ENCODE results near the gene GALNTL6. TPM values are rescaled to one million over a fixed set of nuclear protein-coding genes. Genes with fewer than 3 reads are reported as not detected.

Gene GALNTL6
- total and polyA plus RNA-seq, 3 experiments from 2014 or later, result not detected

GRCh38 chr4:172486531-172486930, 673.3 kb downstream of the GALNTL6 start:
- H3K27ac ChIP-seq (ENCODE audit: low read depth, low read length), result no peak overlapping the region
- ChIA-PET CTCF (no interaction called here), POLR2A (no interaction called here)
- no peaks in the 10 kb centered on the region for H3K27me3 Mint-ChIP-seq
- no peak for DNase-seq
- H3K36me3 Mint-ChIP-seq, result no peaks in the 10 kb centered on the region
- H3K36me3 ChIP-seq (ENCODE audit: insufficient read depth, low read length), result no peaks in the 10 kb centered on the region
- peaks cover 2 to 14% (median 4%) of the 10 kb centered on the region in 5 donors for H3K9me3 Mint-ChIP-seq
- no peaks in the 10 kb centered on the region for H3K4me1 Mint-ChIP-seq
- H3K4me3 ChIP-seq (ENCODE audit: low read length), result no peak overlapping the region
- H3K27me3 ChIP-seq (ENCODE audit: insufficient read depth, low read length, poor library complexity, severe bottlenecking), result no peaks in the 10 kb centered on the region
- no peaks in the 10 kb centered on the region for H3K4me1 ChIP-seq (ENCODE audit: insufficient read depth, low read length)
- no peaks in the 10 kb centered on the region for H3K9me3 ChIP-seq (ENCODE audit: low read length)
- H3K4me3 Mint-ChIP-seq, result no peak overlapping the region
- no peak overlapping the region for H3K27ac Mint-ChIP-seq

- Mint-ChIP-seq H3K4me3 (no peak overlapping the region), H3K36me3 (no peaks in the 10 kb centered on the region), H3K9me3 (peaks cover 2 to 20% (median 4%) of the 10 kb centered on the region in 5 donors), H3K4me1 (no peaks in the 10 kb centered on the region), H3K27me3 (peaks cover 0 to 2% of the 10 kb centered on the region in 2 donors), H3K27ac (no peak overlapping the region)
- DNase-seq, result no peak
- CTCF ChIA-PET, result no interaction called here
- H3K9me3 ChIP-seq (ENCODE audit: low read length), result no peaks in the 10 kb centered on the region
- H3K4me3 ChIP-seq (ENCODE audit: low read length), result no peak overlapping the region
- no peaks in the 10 kb centered on the region for H3K36me3 ChIP-seq (ENCODE audit: insufficient read depth, low read length)
- H3K4me1 ChIP-seq (ENCODE audit: insufficient read depth, low read length), result no peaks in the 10 kb centered on the region
- no peak overlapping the region for H3K27ac ChIP-seq (ENCODE audit: low read depth, low read length)
- POLR2A ChIA-PET, result no interaction called here
- no peaks in the 10 kb centered on the region for H3K27me3 ChIP-seq (ENCODE audit: insufficient read depth, low read length, poor library complexity, severe bottlenecking)
These were observed 676.7 kb downstream of the GALNTL6 start for GRCh38 chr4:172489861-172490260.

- ChIA-PET CTCF (no interaction called here), POLR2A (no interaction called here)
- H3K36me3 ChIP-seq (ENCODE audit: insufficient read depth, low read length), result no peaks in the 10 kb centered on the region
- Mint-ChIP-seq H3K27ac (no peak overlapping the region), H3K9me3 (peaks cover 0 to 16% (median 7%) of the 10 kb centered on the region in 5 donors), H3K27me3 (peaks cover 0 to 2% of the 10 kb centered on the region in 2 donors), H3K36me3 (no peaks in the 10 kb centered on the region), H3K4me3 (no peak overlapping the region), H3K4me1 (no peaks in the 10 kb centered on the region)
- H3K27me3 ChIP-seq (ENCODE audit: insufficient read depth, low read length, poor library complexity, severe bottlenecking), result no peaks in the 10 kb centered on the region
- no peak overlapping the region for H3K27ac ChIP-seq (ENCODE audit: low read depth, low read length)
- no peaks in the 10 kb centered on the region for H3K9me3 ChIP-seq (ENCODE audit: low read length)
- DNase-seq, result no peak
- no peak overlapping the region for H3K4me3 ChIP-seq (ENCODE audit: low read length)
- H3K4me1 ChIP-seq (ENCODE audit: insufficient read depth, low read length), result no peaks in the 10 kb centered on the region
These were observed 682.6 kb downstream of the GALNTL6 start for GRCh38 chr4:172495769-172496168.

DNA sequence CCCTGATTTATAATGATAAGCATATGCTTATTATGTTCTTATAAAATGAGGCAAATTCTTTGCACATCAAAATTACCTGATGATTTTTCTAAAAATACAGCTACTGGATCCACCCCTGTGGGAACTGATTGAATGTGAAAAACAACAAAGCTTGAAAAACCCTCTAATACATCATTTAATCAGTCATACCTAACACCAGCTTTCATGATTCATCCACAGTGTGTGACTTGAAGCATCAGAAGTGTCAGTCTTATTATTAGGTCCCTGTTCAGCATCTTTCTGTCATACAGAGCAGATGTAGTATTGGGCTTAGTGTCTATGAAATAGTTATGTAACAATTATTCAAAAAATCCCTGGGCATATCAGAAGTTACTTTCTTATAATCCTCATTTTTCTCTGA, 684.1 kb downstream of the GALNTL6 start:
- H3K9me3 Mint-ChIP-seq, result peaks cover 0 to 20% (median 5%) of the 10 kb centered on the region in 5 donors
- H3K4me3 Mint-ChIP-seq, result no peak overlapping the region
- no peaks in the 10 kb centered on the region for H3K4me1 Mint-ChIP-seq
- H3K4me3 ChIP-seq (ENCODE audit: low read length), result no peak overlapping the region
- peaks cover 0 to 2% of the 10 kb centered on the region in 2 donors for H3K27me3 Mint-ChIP-seq
- H3K9me3 ChIP-seq (ENCODE audit: low read length), result no peaks in the 10 kb centered on the region
- no peaks in the 10 kb centered on the region for H3K36me3 ChIP-seq (ENCODE audit: insufficient read depth, low read length)
- DNase-seq, result no peak
- no peak overlapping the region for H3K27ac Mint-ChIP-seq
- ChIA-PET POLR2A (no interaction called here), CTCF (no interaction called here)
- no peaks in the 10 kb centered on the region for H3K27me3 ChIP-seq (ENCODE audit: insufficient read depth, low read length, poor library complexity, severe bottlenecking)
- H3K4me1 ChIP-seq (ENCODE audit: insufficient read depth, low read length), result no peaks in the 10 kb centered on the region
- H3K27ac ChIP-seq (ENCODE audit: low read depth, low read length), result no peak overlapping the region
- no peaks in the 10 kb centered on the region for H3K36me3 Mint-ChIP-seq

DNA sequence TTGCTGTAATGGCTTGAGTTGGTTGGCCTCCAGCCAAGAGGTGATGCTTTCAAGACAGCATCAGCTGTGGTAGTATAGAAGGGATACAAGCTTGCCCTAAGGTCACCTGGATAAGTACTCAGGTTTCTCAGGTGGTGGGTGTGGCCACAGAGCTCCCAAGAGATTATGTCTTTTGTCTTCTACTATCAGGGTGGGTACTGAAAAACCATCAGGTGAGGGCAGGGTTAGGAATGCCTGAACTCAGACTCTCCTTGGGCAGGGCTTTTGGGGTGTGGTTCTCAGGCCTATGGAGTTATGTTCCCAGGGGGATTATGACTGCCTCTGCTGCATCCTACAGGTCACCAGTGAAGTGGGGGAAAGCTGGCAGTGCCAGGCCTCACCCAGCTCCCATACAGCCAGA, 700.8 kb downstream of the GALNTL6 start:
- no peaks in the 10 kb centered on the region for H3K9me3 ChIP-seq (ENCODE audit: low read length)
- H3K27me3 ChIP-seq (ENCODE audit: insufficient read depth, low read length, poor library complexity, severe bottlenecking), result no peaks in the 10 kb centered on the region
- ChIA-PET CTCF (interaction anchor here (1.5 kb wide), 1 partner anchor 12 kb away, joined by 3 read pairs; no protein-coding TSS in a partner anchor), POLR2A (no interaction called here)
- no peak overlapping the region for H3K27ac ChIP-seq (ENCODE audit: low read depth, low read length)
- Mint-ChIP-seq H3K27ac (no peak overlapping the region), H3K27me3 (peaks cover 0 to 1% of the 10 kb centered on the region in 2 donors), H3K4me3 (no peak overlapping the region), H3K9me3 (peaks cover 2 to 20% (median 9%) of the 10 kb centered on the region in 5 donors), H3K4me1 (no peaks in the 10 kb centered on the region), H3K36me3 (no peaks in the 10 kb centered on the region)
- H3K4me3 ChIP-seq (ENCODE audit: low read length), result no peak overlapping the region
- H3K36me3 ChIP-seq (ENCODE audit: insufficient read depth, low read length), result no peaks in the 10 kb centered on the region
- DNase-seq, result no peak
- no peaks in the 10 kb centered on the region for H3K4me1 ChIP-seq (ENCODE audit: insufficient read depth, low read length)

DNA sequence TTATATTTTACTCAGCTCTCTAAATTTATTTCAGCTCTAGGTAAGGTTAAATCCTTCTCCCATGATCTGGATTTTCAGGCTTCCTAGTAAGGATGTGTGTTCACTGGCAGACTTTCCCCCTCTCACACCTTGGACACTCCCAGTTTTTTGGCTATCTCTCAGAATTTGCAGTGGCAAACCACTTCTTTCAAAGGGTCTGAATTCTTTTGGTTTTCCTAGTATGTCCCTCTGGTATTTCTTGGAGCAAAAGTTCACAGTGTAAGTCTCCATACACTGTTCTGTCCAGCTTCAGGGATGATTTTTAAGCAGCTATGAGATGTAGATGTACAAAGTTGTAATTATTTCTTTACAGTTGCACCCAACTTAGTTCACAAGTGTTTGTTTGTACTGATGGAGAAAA, 701.6 kb downstream of the GALNTL6 start:
- ChIA-PET POLR2A (no interaction called here), CTCF (interaction anchor here (1.5 kb wide), 1 partner anchor 13 kb away, joined by 3 read pairs; no protein-coding TSS in a partner anchor)
- H3K27me3 ChIP-seq (ENCODE audit: insufficient read depth, low read length, poor library complexity, severe bottlenecking), result no peaks in the 10 kb centered on the region
- no peaks in the 10 kb centered on the region for H3K36me3 Mint-ChIP-seq
- DNase-seq, result no peak
- H3K36me3 ChIP-seq (ENCODE audit: insufficient read depth, low read length), result no peaks in the 10 kb centered on the region
- H3K9me3 Mint-ChIP-seq, result peaks cover 2 to 26% (median 9%) of the 10 kb centered on the region in 5 donors
- H3K4me1 Mint-ChIP-seq, result no peaks in the 10 kb centered on the region
- no peak overlapping the region for H3K4me3 ChIP-seq (ENCODE audit: low read length)
- H3K27ac Mint-ChIP-seq, result no peak overlapping the region
- peaks cover 0 to 1% of the 10 kb centered on the region in 2 donors for H3K27me3 Mint-ChIP-seq
- no peaks in the 10 kb centered on the region for H3K9me3 ChIP-seq (ENCODE audit: low read length)
- H3K4me1 ChIP-seq (ENCODE audit: insufficient read depth, low read length), result no peaks in the 10 kb centered on the region
- no peak overlapping the region for H3K27ac ChIP-seq (ENCODE audit: low read depth, low read length)
- no peak overlapping the region for H3K4me3 Mint-ChIP-seq

DNA sequence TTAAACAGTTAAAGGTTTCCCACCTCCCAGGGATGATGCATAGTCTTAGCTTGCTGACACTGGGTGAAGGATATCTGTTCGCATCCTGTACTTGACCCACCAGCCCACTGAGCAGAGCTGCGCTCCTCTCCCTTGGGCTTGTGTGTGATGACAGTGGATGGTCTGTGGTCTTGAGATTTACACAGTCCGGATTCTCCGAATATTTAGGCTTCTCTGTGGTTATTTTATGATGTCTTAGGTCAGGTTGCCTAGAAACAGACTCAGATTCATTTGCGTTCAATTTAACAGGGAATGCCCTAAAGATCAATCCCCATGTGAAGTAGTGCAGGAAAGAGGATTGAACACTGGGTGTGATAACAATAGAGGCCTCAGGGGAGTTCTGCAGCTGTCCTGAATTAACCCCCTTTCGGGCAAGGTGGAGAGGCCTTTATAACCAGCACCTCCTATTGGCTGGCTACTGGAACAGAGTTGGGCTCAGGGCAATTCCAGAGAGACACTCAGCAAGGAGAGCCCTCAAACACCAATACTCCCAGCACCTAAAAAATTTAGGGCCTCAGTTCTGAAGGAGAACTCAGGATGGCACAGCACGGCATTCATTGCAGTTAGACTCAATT, 702.2 kb downstream of the GALNTL6 start:
- no peak overlapping the region for H3K4me3 ChIP-seq (ENCODE audit: low read length)
- H3K4me1 ChIP-seq (ENCODE audit: insufficient read depth, low read length), result no peaks in the 10 kb centered on the region
- H3K9me3 ChIP-seq (ENCODE audit: low read length), result no peaks in the 10 kb centered on the region
- DNase-seq, result no peak
- Mint-ChIP-seq H3K36me3 (no peaks in the 10 kb centered on the region), H3K4me3 (no peak overlapping the region), H3K27me3 (peaks cover 0 to 1% of the 10 kb centered on the region in 2 donors), H3K27ac (no peak overlapping the region), H3K9me3 (peaks cover 2 to 26% (median 9%) of the 10 kb centered on the region in 5 donors), H3K4me1 (no peaks in the 10 kb centered on the region)
- no peak overlapping the region for H3K27ac ChIP-seq (ENCODE audit: low read depth, low read length)
- CTCF ChIA-PET, result no interaction called here
- H3K27me3 ChIP-seq (ENCODE audit: insufficient read depth, low read length, poor library complexity, severe bottlenecking), result no peaks in the 10 kb centered on the region
- no peaks in the 10 kb centered on the region for H3K36me3 ChIP-seq (ENCODE audit: insufficient read depth, low read length)
- POLR2A ChIA-PET, result no interaction called here

GRCh38 chr4:172517391-172517790, 704.2 kb downstream of the GALNTL6 start:
- H3K27me3 ChIP-seq (ENCODE audit: insufficient read depth, low read length, poor library complexity, severe bottlenecking), result no peaks in the 10 kb centered on the region
- H3K27ac ChIP-seq (ENCODE audit: low read depth, low read length), result no peak overlapping the region
- Mint-ChIP-seq H3K36me3 (no peaks in the 10 kb centered on the region), H3K4me1 (no peaks in the 10 kb centered on the region), H3K4me3 (no peak overlapping the region), H3K27me3 (no peaks in the 10 kb centered on the region), H3K27ac (no peak overlapping the region), H3K9me3 (peaks cover 4 to 24% (median 8%) of the 10 kb centered on the region in 5 donors)
- CTCF ChIA-PET, result no interaction called here
- DNase-seq, result no peak
- no peak overlapping the region for H3K4me3 ChIP-seq (ENCODE audit: low read length)
- no peaks in the 10 kb centered on the region for H3K36me3 ChIP-seq (ENCODE audit: insufficient read depth, low read length)
- POLR2A ChIA-PET, result no interaction called here
- H3K9me3 ChIP-seq (ENCODE audit: low read length), result no peaks in the 10 kb centered on the region
- H3K4me1 ChIP-seq (ENCODE audit: insufficient read depth, low read length), result no peaks in the 10 kb centered on the region

Data from CD8-positive, alpha-beta memory T cell (primary cell).